Ectodermal cell (in vitro differentiated cells): ENCODE data around the gene IRX4.
A peak's percentile ranks its signal among the peaks of the same experiment; 100 is the strongest.
"Not testable (repeated sequence)": the region's sequence is repeated elsewhere in the genome, so short reads cannot be mapped to it uniquely, and the experiment has no call there.

Experiments used
- H3K27ac ChIP-seq: 2 replicates; pipeline ENCODE4 v1.7.0; 2013; ENCODE audit warnings: mild to moderate bottlenecking, low read depth, low read length; ENCODE audit not compliant: insufficient read depth, poor library complexity, severe bottlenecking
- H3K27me3 ChIP-seq: 2 replicates; pipeline ENCODE4 v1.7.0; 2013; ENCODE audit warnings: mild to moderate bottlenecking, low read length; ENCODE audit not compliant: insufficient read depth, control insufficient read depth, poor library complexity, severe bottlenecking
- H3K36me3 ChIP-seq: one replicate; pipeline ENCODE4 v1.7.0; 2013; ENCODE audit warnings: low read length; ENCODE audit not compliant: control insufficient read depth, insufficient read depth
- H3K4me1 ChIP-seq: one replicate; pipeline ENCODE4 v1.7.0; 2013; ENCODE audit warnings: low read length; ENCODE audit not compliant: control insufficient read depth, insufficient read depth
- H3K4me3 ChIP-seq: 2 replicates; pipeline ENCODE4 v1.7.0; 2013; ENCODE audit warnings: low read depth, low read length, control low read depth; ENCODE audit not compliant: insufficient read depth
- H3K9me3 ChIP-seq: 2 replicates; pipeline ENCODE4 v1.7.0; 2013; ENCODE audit warnings: mild to moderate bottlenecking, low read length, moderate library complexity; ENCODE audit not compliant: control insufficient read depth
- WGBS, 2 experiments: methylation state at CpG; one replicate each; pipeline ENCODE4 v1.1.7; 2013; ENCODE audit warnings: missing lambda C conversion rate in 2 of 2; 5-methylcytosine and 5-hydroxymethylcytosine counted together

The IRX4 gene

DNA sequence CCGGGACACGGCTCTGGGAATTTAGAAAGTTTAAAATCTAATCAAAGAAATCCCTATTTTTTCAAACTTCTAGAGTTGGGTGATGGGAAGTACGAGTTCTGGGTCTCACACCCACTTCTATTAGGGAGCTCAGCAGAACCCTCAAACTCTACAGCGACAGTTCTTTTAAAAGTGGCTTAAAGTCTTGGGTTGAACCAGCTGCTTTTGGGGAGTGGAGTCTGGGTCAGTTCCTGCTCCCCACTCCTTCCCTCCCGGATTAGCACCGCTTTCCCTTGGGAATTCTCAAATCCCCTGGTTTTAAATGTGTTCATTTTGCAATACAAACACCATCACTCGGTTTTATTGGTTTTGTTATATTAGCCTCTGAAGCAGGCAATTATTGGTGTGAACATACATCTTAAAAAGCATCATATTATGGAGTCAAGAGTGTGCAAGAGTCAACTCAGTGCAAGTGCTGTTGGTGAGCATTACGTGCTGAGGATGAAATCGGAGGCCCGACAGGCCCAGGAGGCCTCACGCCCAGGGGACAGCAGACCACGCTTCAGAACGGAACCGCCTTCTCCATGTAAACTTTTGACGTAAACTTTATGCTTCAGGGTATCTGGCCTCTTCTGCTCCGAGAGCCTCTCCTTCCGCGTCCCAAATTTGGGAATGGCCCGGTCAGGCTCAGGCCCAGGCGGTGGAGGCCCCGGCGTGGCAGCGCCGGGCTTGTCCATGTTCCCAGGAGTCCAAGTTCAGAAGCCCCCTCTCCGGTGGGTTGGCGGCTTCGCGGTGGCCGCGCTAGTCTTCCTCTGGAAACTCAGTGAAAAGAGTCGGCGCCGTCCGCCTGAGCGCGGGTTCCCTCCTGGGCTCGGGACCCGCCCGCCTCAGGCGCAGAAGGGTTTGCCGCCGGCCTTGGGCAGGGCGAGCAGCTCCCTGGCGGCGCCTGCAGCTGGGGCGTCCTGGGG lies 5.3 kb downstream of the IRX4 start:
- Histone ChIP-seq H3K27ac (no peak overlapping the region), H3K4me3 (no peak overlapping the region)
- WGBS, 2 experiments = 9 to 11% methylated on average over 43 to 46 of the region's 46 CpGs

DNA sequence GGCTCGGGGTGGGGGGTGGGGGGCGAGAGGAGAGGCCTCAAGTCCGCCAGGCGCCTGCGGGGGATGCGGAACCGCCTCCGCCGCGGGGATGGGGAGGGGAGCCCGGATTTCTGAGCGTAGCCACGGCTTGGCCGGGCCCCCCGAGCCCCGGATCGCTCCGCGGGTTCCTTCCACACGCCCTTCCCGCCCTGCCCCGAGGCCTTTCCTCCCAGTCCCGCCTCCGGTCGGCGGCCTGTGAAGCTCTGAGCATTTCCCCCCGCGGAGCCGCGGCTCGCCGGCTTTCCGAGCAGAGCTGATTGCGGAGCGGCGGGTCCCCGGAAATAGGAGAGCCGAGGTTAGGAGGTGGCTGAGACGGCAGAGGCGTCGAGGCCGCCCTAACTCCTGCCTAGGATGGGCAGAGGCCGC lies 6.1 kb downstream of the IRX4 start:
- Histone ChIP-seq H3K27me3 (peaks cover 95% of the 10 kb centered on the region), H3K9me3 (no peaks in the 10 kb centered on the region), H3K4me3 (peak overlapping the region; percentile 0), H3K4me1 (peaks cover 22% of the 10 kb centered on the region), H3K27ac (no peak overlapping the region), H3K36me3 (no peaks in the 10 kb centered on the region)
- WGBS, 2 experiments = 1% methylated on average over 43 of the region's 43 CpGs

More for the DNA sequence above, 5.3 kb downstream of the IRX4 start:
- Histone ChIP-seq H3K4me1 (peaks cover 25% of the 10 kb centered on the region), H3K9me3 (no peaks in the 10 kb centered on the region), H3K27me3 (peaks cover 100% of the 10 kb centered on the region), H3K36me3 (no peaks in the 10 kb centered on the region)

DNA sequence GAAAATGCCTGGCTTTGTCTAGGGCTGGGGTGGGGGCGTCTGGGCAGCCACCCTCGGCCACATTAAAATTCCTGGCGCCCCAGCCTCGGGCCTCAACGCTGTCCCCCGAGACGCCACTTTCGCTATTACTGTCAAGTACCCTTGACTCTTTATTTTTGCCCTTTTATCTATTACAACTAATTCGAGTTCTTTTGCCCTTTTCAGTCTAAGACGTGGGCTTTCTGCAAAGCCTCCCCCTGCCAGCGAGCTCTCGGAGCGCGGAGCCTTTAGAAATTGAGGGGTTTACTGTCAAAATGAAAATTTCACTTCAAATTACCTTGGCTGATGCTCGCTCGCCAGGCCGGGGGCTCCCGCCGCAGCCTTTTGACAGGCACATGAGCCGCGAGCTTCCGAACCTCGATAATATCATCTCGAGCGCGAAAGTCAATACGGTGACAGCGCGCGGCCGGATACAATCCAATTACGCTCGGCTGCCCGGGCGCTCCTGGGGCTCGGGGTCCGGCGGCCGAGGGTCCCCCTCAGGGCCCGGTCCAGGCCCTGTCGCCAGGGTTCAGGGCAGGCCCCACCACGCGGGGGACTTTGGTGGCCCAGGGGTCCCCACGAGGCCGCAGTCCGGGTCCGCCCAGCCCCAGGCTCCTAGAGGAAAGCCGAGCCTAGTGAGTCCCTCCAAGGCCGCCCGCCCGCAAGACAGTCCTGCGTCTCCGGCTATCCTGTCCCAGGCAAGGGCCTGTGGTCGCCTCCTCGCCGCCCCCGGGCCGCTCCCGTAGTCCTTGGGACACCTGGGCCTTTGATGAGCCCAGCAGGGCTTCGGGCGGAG lies 6.7 kb downstream of the IRX4 start:
- WGBS, 2 experiments = 1% methylated on average over 61 of the region's 61 CpGs
- H3K36me3 ChIP-seq = no peaks in the 10 kb centered on the region
- H3K4me1 ChIP-seq = peaks cover 22% of the 10 kb centered on the region
- no peak overlapping the region for H3K27ac ChIP-seq
- peak overlapping the region; percentile 0 for H3K4me3 ChIP-seq
- no peaks in the 10 kb centered on the region for H3K9me3 ChIP-seq
- H3K27me3 ChIP-seq = peaks cover 89% of the 10 kb centered on the region

DNA sequence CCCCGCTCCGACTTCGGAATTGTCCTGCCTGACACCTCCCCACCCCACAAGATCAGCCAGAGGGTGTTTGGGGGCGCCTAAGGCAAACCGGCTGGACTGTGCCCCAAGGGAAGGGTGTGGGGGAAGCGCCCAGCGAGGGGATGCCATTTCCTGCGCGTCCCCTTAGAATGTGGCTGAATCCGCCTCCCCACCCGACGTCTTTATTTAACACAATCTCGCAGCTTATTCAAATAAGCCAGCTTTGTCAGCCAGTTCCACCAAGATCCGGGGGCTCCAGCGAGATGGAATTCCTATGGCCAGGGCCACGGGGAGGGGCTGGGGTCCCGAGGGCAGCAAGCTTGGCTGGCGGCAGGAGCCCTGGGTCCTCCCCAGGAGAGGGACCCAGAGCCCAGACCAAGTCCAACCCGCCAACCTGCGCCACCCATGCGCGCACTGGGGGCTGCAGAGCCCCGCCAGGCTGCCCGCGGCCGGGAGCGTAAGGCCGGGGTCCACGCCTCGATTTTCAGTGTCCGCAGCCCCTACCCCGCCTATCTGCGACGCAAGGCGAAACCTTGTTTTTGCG lies 7.4 kb downstream of the IRX4 start:
- no peaks in the 10 kb centered on the region for H3K9me3 ChIP-seq
- H3K4me3 ChIP-seq = peak overlapping the region; percentile 1
- H3K36me3 ChIP-seq = no peaks in the 10 kb centered on the region
- peaks cover 82% of the 10 kb centered on the region for H3K27me3 ChIP-seq
- H3K27ac ChIP-seq = no peak overlapping the region
- WGBS, 2 experiments = 1% methylated on average over 36 of the region's 36 CpGs
- H3K4me1 ChIP-seq = peaks cover 22% of the 10 kb centered on the region

DNA sequence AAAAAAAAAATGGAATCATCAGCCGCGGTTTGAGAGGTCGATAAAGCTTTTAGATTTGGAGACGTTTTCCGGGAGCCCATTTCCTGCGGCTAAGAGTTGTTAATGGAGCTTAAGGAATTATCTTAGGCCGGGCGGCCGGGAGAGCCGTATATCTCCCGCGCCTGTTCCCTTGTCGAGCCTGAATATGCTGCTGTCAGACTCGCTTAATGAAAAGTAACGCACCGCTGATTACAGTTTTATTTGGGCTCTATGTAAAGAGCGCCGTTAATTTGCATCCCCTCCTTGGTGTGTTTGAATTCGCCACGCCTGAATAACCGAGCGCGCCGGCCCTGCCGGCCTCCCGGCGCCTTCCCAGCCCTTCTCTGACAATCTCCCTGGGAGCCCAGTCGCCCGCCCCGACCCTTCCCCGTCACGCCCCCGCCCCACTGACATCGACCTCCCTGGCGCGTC lies 7.9 kb downstream of the IRX4 start:
- Histone ChIP-seq H3K4me3 (peak overlapping the region; percentile 1), H3K36me3 (no peaks in the 10 kb centered on the region), H3K4me1 (peaks cover 22% of the 10 kb centered on the region), H3K9me3 (no peaks in the 10 kb centered on the region), H3K27ac (no peak overlapping the region), H3K27me3 (peaks cover 76% of the 10 kb centered on the region)
- WGBS, 2 experiments = 0 to 1% methylated on average over 36 of the region's 36 CpGs

DNA sequence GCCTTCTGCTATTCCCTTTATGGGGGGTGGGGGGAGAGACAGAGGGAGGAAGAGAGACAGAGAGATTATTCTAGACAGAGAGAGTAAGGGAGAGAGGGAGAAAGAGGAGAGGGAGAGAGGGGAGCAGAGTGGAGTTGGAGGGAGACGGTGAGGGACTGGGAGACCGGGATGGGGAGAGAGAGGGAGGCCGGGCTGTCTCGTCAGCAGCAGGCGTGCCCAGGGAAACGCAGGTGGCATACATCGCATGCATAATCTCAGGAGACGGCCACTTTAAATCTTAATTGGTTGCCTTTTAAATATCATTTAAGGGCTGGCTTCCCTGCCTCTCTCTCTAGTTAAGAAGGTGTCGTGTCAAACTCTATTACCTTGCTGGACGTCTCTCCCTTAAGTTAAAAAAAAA lies 8.4 kb downstream of the IRX4 start:
- no peak overlapping the region for H3K27ac ChIP-seq
- no peaks in the 10 kb centered on the region for H3K9me3 ChIP-seq
- whole genome bisulfite sequencing, 2 experiments = 2 to 4% methylated on average over 8 to 10 of the region's 10 CpGs
- peaks cover 22% of the 10 kb centered on the region for H3K4me1 ChIP-seq
- H3K36me3 ChIP-seq = no peaks in the 10 kb centered on the region
- H3K27me3 ChIP-seq = peaks cover 72% of the 10 kb centered on the region
- no peak overlapping the region for H3K4me3 ChIP-seq

DNA sequence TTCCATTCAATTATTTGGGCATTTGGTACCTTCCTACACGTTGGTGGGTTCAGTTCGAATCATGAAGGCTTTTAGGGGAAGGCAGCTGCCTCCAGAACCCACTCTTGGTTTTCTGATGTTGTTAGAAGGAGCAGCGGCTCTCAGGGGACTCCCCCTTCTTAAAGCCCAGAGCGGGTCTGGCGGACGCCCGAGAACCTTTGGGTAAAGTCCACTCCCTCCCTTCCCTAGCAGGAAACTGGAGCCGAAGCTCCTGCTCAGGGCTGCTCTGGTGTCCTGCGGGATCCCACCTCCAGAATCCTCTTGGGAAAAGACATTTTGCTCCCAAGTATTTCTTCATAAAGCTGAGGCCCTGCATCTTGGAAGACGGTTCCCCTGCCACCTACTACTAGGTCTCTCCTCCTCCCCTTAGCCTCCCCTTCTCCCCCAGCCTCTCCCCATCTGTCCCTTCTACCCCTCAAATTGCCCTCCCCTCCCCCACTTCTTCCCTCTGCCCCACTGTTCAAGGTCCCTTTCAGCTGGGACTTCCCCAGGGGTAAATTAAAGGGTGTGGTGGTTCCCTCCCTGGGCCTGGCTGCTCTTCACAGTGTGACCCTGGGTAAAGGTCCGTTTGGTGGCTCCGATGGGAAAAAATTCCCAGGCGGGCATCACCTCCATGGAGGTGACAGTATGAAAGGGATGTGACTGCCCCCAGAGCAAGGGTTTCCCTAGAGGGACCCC lies 9.3 kb downstream of the IRX4 start:
- Histone ChIP-seq H3K9me3 (no peaks in the 10 kb centered on the region), H3K27me3 (peaks cover 68% of the 10 kb centered on the region), H3K4me1 (peaks cover 22% of the 10 kb centered on the region), H3K4me3 (no peak overlapping the region), H3K36me3 (no peaks in the 10 kb centered on the region), H3K27ac (no peak overlapping the region)
- 69 to 76% methylated on average over 13 of the region's 13 CpGs for WGBS, 2 experiments

DNA sequence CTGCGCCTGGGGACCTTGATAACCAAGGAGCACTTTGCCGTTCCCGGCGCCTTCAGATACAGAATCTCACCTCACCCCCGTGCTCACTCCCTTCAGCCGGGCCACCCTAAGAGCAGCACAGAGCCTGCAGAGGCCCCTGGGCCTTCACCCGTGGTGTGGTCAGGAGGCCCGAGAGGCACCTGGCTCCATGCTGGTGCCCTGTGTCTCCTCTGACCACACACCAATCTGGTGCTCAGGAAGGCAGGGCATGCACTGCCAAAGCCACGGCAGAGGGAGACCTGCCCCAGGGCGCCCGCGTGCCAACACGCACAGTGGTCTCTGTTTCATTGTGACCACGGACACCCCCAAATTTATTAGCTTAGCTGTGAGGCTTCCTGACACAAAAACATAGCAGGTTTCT lies 11.3 kb downstream of the IRX4 start:
- no peak overlapping the region for H3K27ac ChIP-seq
- no peak overlapping the region for H3K4me3 ChIP-seq
- 90 to 91% methylated on average over 14 of the region's 14 CpGs for WGBS, 2 experiments
- H3K9me3 ChIP-seq = no peaks in the 10 kb centered on the region
- peaks cover 63% of the 10 kb centered on the region for H3K27me3 ChIP-seq
- H3K36me3 ChIP-seq = no peaks in the 10 kb centered on the region
- peaks cover 20% of the 10 kb centered on the region for H3K4me1 ChIP-seq

DNA sequence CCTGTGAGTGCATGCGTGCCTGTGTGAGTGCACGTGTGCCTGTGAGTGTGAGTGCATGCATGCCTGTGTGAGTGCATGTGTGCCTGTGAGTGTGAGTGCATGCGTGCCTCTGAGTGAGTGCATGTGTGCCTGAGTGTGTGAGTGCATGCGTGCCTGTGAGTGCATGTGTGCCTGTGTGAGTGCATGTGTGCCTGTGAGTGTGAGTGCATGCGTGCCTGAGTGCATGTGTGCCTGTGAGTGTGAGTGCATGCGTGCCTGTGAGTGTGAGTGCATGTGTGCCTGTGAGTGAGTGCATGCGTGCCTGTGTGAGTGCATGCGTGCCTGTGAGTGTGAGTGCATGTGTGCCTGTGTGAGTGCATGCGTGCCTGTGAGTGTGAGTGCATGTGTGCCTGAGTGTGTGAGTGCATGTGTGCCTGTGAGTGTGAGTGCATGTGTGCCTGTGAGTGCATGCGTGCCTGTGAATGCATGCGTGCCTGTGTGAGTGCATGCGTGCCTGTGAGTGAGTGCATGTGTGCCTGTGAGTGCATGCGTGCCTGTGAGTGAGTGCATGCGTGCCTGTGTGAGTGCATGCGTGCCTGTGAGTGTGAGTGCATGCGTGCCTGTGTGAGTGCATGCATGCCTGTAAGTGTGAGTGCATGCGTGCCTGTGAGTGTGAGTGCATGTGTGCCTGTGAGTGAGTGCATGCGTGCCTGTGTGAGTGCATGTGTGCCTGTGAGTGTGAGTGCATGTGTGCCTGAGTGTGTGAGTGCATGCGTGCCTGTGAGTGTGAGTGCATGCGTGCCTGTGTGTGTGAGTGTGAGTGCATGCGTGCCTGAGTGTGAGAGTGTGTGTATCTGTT lies 12.1 kb downstream of the IRX4 start:
- H3K4me1 ChIP-seq = peaks cover 13% of the 10 kb centered on the region
- H3K4me3 ChIP-seq, H3K36me3 ChIP-seq, H3K9me3 ChIP-seq, H3K27ac ChIP-seq: not testable (repeated sequence)
- H3K27me3 ChIP-seq = peaks cover 55% of the 10 kb centered on the region
- 91 to 92% methylated on average over 19 to 21 of the region's 21 CpGs for whole genome bisulfite sequencing, 2 experiments
